Glomerular endothelial cell (primary cell): ENCODE results near the gene RNGTT. TPM values are rescaled to one million over a fixed set of nuclear protein-coding genes. Genes with fewer than 3 reads are reported as not detected.
A peak's percentile ranks its signal among the peaks of the same experiment; 100 is the strongest.
"Not testable (repeated sequence)": the region's sequence is repeated elsewhere in the genome, so short reads cannot be mapped to it uniquely, and the experiment has no call there.

Source experiments
- DNase-seq: peaks from one replicate; pipeline ENCODE4 v3.0.0-alpha.2; 2011; ENCODE audit warnings: low read depth, low spot score; ENCODE audit errors: extremely low read depth
- total RNA-seq: library from RNA; depleted of rRNA; stranded (reverse); fragments of >200 nt; gene quantifications from 2 replicates; pipeline ENCODE4 v1.2.3, GENCODE V29; 2015

Gene RNGTT
- total RNA-seq: 10.2 and 10.3 TPM in 2 replicates

- peak; percentile 50 for DNase-seq
Observed at GRCh38 chr6:88963139-88964090, at the start of gene RNGTT. RNGTT (minus strand) TSS chr6:88963618; CDS start chr6:88963409, 209 bp downstream.

- DNase-seq: no peak
Observed at GRCh38 chr6:89011436-89011835, 48.0 kb upstream of the RNGTT start.

- DNase-seq: no peak
Observed at GRCh38 chr6:89010825-89011224, 47.4 kb upstream of the RNGTT start.

GRCh38 chr6:89009624-89010059 is 46.2 kb upstream of the RNGTT start:
- DNase-seq: no peak

- DNase-seq: no peak
Observed at GRCh38 chr6:89008815-89009374, 45.5 kb upstream of the RNGTT start.

GRCh38 chr6:89008001-89008814 is 44.8 kb upstream of the RNGTT start:
- DNase-seq: no peak

- no peak for DNase-seq
Observed at GRCh38 chr6:89007209-89008000, 44.0 kb upstream of the RNGTT start.

GRCh38 chr6:89002523-89002922 is 39.1 kb upstream of the RNGTT start:
- no peak for DNase-seq

GRCh38 chr6:88997327-88997726 is 33.9 kb upstream of the RNGTT start:
- no peak for DNase-seq

- no peak for DNase-seq
Observed at GRCh38 chr6:88992741-88993552, 29.5 kb upstream of the RNGTT start.

GRCh38 chr6:88989215-88989614 is 25.8 kb upstream of the RNGTT start:
- no peak for DNase-seq

GRCh38 chr6:88987922-88988321 is 24.5 kb upstream of the RNGTT start:
- DNase-seq: no peak

GRCh38 chr6:88985901-88986300 is 22.5 kb upstream of the RNGTT start:
- DNase-seq: no peak

- DNase-seq: no peak
Observed at GRCh38 chr6:88984606-88985005, 21.2 kb upstream of the RNGTT start.

- DNase-seq: no peak
Observed at GRCh38 chr6:88984152-88984551, 20.7 kb upstream of the RNGTT start.

GRCh38 chr6:88983532-88983931 is 20.1 kb upstream of the RNGTT start:
- no peak for DNase-seq

GRCh38 chr6:88983129-88983528 is 19.7 kb upstream of the RNGTT start:
- DNase-seq: not testable (repeated sequence)

GRCh38 chr6:88982720-88983119 is 19.3 kb upstream of the RNGTT start:
- peak; percentile 52 for DNase-seq

- no peak for DNase-seq
Observed at GRCh38 chr6:88975369-88975768, 12.0 kb upstream of the RNGTT start.
